Keratinocyte (primary cell): ENCODE data around the gene NUP85. TPM values are rescaled to one million over a fixed set of nuclear protein-coding genes. Genes with fewer than 3 reads are reported as not detected.

ENCODE experiments used
- DNase-seq: peaks from one replicate; pipeline ENCODE4 v3.0.0-alpha.2; 2011; ENCODE audit warnings: low read depth, missing footprints, low spot score
- FAIRE-seq: peaks from 2 replicates; lab custom pipeline; 2011; peaks lifted over from hg19 to GRCh38; lab: Jason Lieb, UNC
- H2AFZ ChIP-seq: 2 replicates; pipeline ENCODE4 v1.6.0; 2012; ENCODE audit warnings: low read length, control low read depth, inconsistent platforms; ENCODE audit not compliant: control insufficient read depth
- H3K27ac ChIP-seq: 2 replicates; pipeline ENCODE4 v1.5.1; 2011; ENCODE audit warnings: low read length; ENCODE audit not compliant: control insufficient read depth, insufficient read depth
- H3K27me3 ChIP-seq: 3 replicates; pipeline ENCODE4 v1.6.0; 2011; ENCODE audit warnings: low read length; ENCODE audit not compliant: control insufficient read depth, insufficient read depth; ENCODE audit errors: extremely low read depth
- H3K36me3 ChIP-seq, 2 experiments: 2 replicates in 1 of 2; 3 replicates in 1 of 2; pipeline ENCODE4 v1.5.1; 2011; ENCODE audit warnings: low read length in 2 of 2, mild to moderate bottlenecking in 1 of 2; ENCODE audit not compliant: control insufficient read depth in 2 of 2, insufficient read depth in 2 of 2; ENCODE audit errors: extremely low read depth in 1 of 2
- H3K4me1 ChIP-seq: 3 replicates; pipeline ENCODE4 v1.5.1; 2011; ENCODE audit warnings: low read length; ENCODE audit not compliant: control insufficient read depth, insufficient read depth; ENCODE audit errors: extremely low read depth
- H3K4me2 ChIP-seq: 3 replicates; pipeline ENCODE4 v1.6.0; 2011; ENCODE audit warnings: low read depth, low read length; ENCODE audit not compliant: control insufficient read depth, insufficient read depth; ENCODE audit errors: extremely low read depth
- H3K4me3 ChIP-seq, 3 experiments: fragments of 200-600 bp in 1 of 3; sonication (generic) in 1 of 3; 2 replicates in 2 of 3; 3 replicates in 1 of 3; pipeline ENCODE4 v1.5.1; 2011 to 2016; ENCODE audit warnings: low read length in 3 of 3, mild to moderate bottlenecking in 3 of 3, control low read depth in 2 of 3, inconsistent platforms in 1 of 3, low read depth in 1 of 3, mixed read lengths in 1 of 3, mixed run types in 1 of 3, moderate library complexity in 1 of 3; ENCODE audit not compliant: control insufficient read depth in 2 of 3, insufficient read depth in 2 of 3; ENCODE audit errors: extremely low read depth in 1 of 3
- H3K79me2 ChIP-seq: 2 replicates; pipeline ENCODE4 v1.6.0; 2012; ENCODE audit warnings: low read length; ENCODE audit not compliant: control insufficient read depth, insufficient read depth
- H3K9ac ChIP-seq: 3 replicates; pipeline ENCODE4 v1.6.0; 2011; ENCODE audit warnings: low read length; ENCODE audit not compliant: control insufficient read depth, insufficient read depth; ENCODE audit errors: extremely low read depth
- H3K9me1 ChIP-seq: 3 replicates; pipeline ENCODE4 v1.6.0; 2011; ENCODE audit warnings: low read length; ENCODE audit not compliant: control insufficient read depth, insufficient read depth; ENCODE audit errors: extremely low read depth
- H3K9me3 ChIP-seq: 2 replicates; pipeline ENCODE4 v1.5.1; 2012; ENCODE audit warnings: low read depth, low read length; ENCODE audit not compliant: control insufficient read depth
- H4K20me1 ChIP-seq: 3 replicates; pipeline ENCODE4 v1.6.0; 2011; ENCODE audit warnings: low read length; ENCODE audit not compliant: control insufficient read depth, insufficient read depth; ENCODE audit errors: extremely low read depth
- EZH2 ChIP-seq: IDR thresholded peaks from one replicate; pipeline ENCODE4 v1.6.1; 2012; ENCODE audit warnings: inconsistent platforms, mild to moderate bottlenecking, low read length, moderate library complexity
- dilution Hi-C: fragments of 300-500 bp; cut with MboI; formaldehyde crosslinking; loops from one replicate; pipeline ENCODE4 v1.7.0; 2020; ENCODE audit warnings: low sequenced_read_pairs; ENCODE audit not compliant: extremely low pct_ligation_motif_present
- polyA plus RNA-seq, 5 experiments: library from polyadenylated mRNA; depleted of rRNA in 3 of 5; stranded (reverse) in 3 of 5; stranded (forward) in 1 of 5; unstranded in 1 of 5; fragments of >200 nt; gene quantifications; 1 replicate in 1 of 5; 2 replicates in 3 of 5; 3 replicates in 1 of 5; pipeline versions ENCODE4 v1.2.1 to v1.2.3, GENCODE V29; 2011 to 2012; ENCODE audit warnings: missing spikeins in 2 of 5, low read depth in 1 of 5, low replicate concordance in 1 of 5
- TF ChIP-seq, protein P1 (sequence below), 3 experiments: IDR thresholded peaks in 1 of 3; conservative IDR thresholded peaks in 1 of 3; optimal IDR thresholded peaks in 1 of 3; 2 replicates in 2 of 3; 3 replicates in 1 of 3; pipeline versions ENCODE3 to v1.5.1; 2011; ENCODE audit warnings: low read length in 3 of 3, mild to moderate bottlenecking in 3 of 3, moderate library complexity in 2 of 3, control low read depth in 1 of 3, inconsistent platforms in 1 of 3; ENCODE audit not compliant: insufficient read depth in 2 of 3; ENCODE audit errors: extremely low read depth in 1 of 3

The NUP85 gene
- polyA plus RNA-seq, 1 donor (not counting 4 experiments of a cell fraction or from before 2014, with no cell fraction given) = 64.4 TPM

DNA sequence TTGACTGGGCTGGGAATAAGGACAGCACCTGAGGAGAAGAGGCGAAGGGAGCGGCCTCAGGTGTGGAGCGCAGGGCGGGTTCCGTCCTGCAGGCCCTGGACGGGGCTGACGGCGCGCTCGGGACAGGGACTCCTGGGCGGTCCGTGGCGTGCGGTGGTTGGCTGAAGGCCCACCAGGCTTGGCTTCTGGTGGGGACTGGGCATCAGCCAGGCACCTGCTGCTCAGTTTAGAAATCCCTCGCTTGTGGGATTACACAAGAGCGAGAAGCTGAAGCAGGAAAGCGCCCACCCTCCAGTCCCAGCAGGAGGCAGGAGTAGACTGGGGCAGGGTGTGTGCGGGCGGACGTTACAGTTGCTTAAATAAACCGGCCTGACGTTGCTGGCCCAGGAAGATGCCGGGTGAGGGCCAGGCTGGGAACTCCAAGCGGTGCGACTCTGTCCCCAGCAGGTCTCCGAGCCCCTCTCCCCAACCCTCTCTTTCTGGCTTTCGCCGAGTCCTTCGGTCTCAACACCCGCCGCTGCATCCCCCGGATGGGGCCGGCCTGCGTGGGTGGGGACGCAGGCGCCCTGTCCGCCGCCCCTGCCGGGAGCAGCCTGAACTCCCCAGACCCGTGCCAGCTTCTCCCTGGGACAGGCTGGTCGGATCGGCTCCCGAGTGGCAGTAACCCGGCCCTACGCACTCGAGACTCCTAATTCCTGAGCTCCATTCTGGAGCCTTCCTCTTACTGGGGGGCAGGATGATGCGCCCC is 64.9 kb downstream of the NUP85 start:
- dilution Hi-C loops = no loop called here
- H3K27me3 ChIP-seq = no peaks in the 10 kb centered on the region
- H3K9me1 ChIP-seq = peaks cover 2% of the 10 kb centered on the region
- peaks cover 20% of the 10 kb centered on the region for H3K4me1 ChIP-seq
- TF ChIP-seq EZH2 = no peak
- TF ChIP-seq, protein P1, sequence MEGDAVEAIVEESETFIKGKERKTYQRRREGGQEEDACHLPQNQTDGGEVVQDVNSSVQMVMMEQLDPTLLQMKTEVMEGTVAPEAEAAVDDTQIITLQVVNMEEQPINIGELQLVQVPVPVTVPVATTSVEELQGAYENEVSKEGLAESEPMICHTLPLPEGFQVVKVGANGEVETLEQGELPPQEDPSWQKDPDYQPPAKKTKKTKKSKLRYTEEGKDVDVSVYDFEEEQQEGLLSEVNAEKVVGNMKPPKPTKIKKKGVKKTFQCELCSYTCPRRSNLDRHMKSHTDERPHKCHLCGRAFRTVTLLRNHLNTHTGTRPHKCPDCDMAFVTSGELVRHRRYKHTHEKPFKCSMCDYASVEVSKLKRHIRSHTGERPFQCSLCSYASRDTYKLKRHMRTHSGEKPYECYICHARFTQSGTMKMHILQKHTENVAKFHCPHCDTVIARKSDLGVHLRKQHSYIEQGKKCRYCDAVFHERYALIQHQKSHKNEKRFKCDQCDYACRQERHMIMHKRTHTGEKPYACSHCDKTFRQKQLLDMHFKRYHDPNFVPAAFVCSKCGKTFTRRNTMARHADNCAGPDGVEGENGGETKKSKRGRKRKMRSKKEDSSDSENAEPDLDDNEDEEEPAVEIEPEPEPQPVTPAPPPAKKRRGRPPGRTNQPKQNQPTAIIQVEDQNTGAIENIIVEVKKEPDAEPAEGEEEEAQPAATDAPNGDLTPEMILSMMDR (optimal IDR thresholded peaks at IDR 0.05 in 1 of 3, IDR thresholded peaks at IDR 0.05 in 1 of 3, conservative IDR thresholded peaks at IDR 0.05 in 1 of 3; ENCODE audit: extremely low read depth in 1 of 3, insufficient read depth in 2 of 3, low read length in 3 of 3) = peak; percentile 37 to 48 (median 38)
- peak overlapping the region; percentile 70 to 89 (median 72) for H3K4me3 ChIP-seq
- no peak for FAIRE-seq
- peak overlapping the region; percentile 71 for H2AFZ ChIP-seq
- peak overlapping the region; percentile 84 for H3K4me2 ChIP-seq
- H3K36me3 ChIP-seq = peaks cover 17 to 20% of the 10 kb centered on the region in 2 experiments
- H3K79me2 ChIP-seq = no peaks in the 10 kb centered on the region
- H3K9ac ChIP-seq = peak overlapping the region; percentile 75
- DNase-seq = no peak
- no peaks in the 10 kb centered on the region for H4K20me1 ChIP-seq
- H3K9me3 ChIP-seq = no peaks in the 10 kb centered on the region
- H3K27ac ChIP-seq = peak overlapping the region; percentile 41

DNA sequence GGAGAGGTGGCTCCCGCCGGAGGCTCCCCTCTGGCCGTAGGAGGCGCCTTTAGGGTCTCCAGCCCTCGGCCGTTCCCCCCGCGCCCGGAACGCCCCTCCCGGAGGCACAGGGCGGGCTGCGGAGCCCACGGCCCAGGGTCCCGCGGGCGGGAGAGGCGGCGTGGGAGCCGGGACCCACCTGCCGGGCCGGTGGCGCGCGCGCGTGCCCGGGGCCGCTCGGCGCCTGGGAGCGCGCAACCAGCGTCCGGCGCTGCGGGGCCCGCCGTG is 65.4 kb downstream of the NUP85 start, which contains the start of gene MIF4GD:
Gene MIF4GD, minus strand, starts transcription at position 266 of the 267 bp plus-strand sequence. CDS start 1,036 bp downstream, outside the sequence.
- H3K4me2 ChIP-seq = peak within 1 kb of the TSS; percentile 84
- H3K27ac ChIP-seq = peak within 1 kb of the TSS; percentile 41
- H3K4me3 ChIP-seq = peak within 1 kb of the TSS; percentile 70 to 89 (median 72)
- no peaks in the 10 kb centered on the region for H3K9me3 ChIP-seq
- H3K79me2 ChIP-seq = no peaks in the 10 kb centered on the region
- FAIRE-seq (no peak), DNase-seq (no peak)
- peaks cover 20% of the 10 kb centered on the region for H3K4me1 ChIP-seq
- peaks cover 13 to 15% of the 10 kb centered on the region in 2 experiments for H3K36me3 ChIP-seq
- peaks cover 2% of the 10 kb centered on the region for H3K9me1 ChIP-seq
- H4K20me1 ChIP-seq = no peaks in the 10 kb centered on the region
- peak within 1 kb of the TSS; percentile 75 for H3K9ac ChIP-seq
- peak within 1 kb of the TSS; percentile 89 for H2AFZ ChIP-seq
- no peaks in the 10 kb centered on the region for H3K27me3 ChIP-seq
- no peak for TF ChIP-seq EZH2
- TF ChIP-seq, protein P1 (optimal IDR thresholded peaks at IDR 0.05 in 1 of 3, IDR thresholded peaks at IDR 0.05 in 1 of 3, conservative IDR thresholded peaks at IDR 0.05 in 1 of 3; ENCODE audit: extremely low read depth in 1 of 3, insufficient read depth in 2 of 3, low read length in 3 of 3) = no peak
- dilution Hi-C loops = no loop called here
